ENCODE data around the gene LUC7L.
"Not testable (repeated sequence)": the region's sequence is repeated elsewhere in the genome, so short reads cannot be mapped to it uniquely, and the experiment has no call there.

The LUC7L gene

DNA sequence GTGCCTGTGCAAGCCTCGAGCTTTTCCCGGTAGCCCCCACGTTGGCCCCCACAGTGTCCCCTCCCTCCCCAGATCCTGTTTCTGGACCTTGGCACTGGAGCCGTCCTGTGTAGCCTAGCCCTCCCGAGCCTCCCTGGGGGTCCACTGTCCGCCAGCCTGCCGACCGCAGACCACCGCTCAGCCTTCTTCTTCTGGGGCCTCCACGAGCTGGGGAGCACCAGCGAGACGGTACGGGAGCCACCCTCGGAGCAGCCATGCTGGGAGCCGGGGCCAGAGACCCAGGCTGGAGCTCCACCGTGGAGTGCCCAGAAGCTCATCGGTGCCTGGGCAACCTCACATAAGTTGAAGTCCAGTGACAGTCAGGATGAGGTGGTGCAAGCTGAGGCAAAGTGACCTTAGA lies 34.7 kb upstream of the LUC7L start:
- no peak for DNase-seq

DNA sequence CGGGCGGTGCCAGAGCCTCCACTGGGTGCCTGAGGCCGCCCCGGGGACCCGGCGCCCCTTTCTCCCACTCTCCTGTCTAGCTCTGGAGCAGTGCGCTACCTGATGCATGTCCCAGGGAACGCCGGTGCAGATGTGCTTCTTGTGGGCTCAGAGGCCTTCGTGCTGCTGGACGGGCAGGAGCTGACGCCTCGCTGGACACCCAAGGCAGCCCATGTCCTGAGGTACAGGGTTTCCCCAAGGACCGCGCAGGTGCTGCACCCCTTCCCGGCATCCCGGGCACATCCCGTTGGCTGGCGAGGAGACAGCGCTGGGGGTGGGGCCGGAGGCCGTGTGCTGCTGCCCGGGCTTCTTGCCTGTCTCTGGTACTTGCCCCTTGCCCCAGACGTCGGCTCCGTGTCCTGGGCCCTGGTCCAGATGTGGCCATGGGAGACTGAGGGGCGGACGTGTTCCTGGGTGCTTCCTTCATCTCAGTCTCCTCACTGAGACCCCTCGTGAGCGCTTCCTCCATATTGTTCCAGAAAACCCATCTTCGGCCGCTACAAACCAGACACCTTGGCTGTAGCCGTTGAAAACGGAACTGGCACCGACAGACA lies 34.0 kb upstream of the LUC7L start:
- DNase-seq = no peak

DNA sequence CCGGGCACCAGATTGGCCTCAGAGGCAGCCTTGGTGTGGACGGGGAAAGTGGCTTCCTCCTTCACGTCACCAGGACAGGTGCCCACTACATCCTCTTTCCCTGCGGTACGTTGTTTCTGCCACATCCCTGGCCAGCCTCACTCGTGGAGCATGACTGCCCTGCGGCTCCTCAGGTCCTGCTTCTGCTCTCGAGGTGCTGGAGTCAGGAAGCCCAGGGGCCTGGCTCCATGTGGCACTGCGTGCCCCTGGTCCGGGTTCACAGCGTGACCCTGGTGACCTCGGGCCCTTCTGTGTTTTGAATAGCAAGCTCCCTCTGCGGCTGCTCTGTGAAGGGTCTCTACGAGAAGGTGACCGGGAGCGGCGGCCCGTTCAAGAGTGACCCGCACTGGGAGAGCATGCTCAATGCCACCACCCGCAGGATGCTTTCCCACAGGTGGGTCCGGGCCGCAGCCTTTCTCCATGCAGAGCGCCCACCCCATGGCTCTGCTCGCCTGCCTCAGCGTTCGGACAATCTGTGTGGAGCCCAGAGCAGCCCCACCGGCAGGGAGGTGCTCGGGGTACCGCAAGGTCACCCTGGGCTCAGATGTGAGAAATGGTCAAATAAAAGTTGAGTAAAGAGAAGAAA lies 33.0 kb upstream of the LUC7L start:
- no peak for DNase-seq

DNA sequence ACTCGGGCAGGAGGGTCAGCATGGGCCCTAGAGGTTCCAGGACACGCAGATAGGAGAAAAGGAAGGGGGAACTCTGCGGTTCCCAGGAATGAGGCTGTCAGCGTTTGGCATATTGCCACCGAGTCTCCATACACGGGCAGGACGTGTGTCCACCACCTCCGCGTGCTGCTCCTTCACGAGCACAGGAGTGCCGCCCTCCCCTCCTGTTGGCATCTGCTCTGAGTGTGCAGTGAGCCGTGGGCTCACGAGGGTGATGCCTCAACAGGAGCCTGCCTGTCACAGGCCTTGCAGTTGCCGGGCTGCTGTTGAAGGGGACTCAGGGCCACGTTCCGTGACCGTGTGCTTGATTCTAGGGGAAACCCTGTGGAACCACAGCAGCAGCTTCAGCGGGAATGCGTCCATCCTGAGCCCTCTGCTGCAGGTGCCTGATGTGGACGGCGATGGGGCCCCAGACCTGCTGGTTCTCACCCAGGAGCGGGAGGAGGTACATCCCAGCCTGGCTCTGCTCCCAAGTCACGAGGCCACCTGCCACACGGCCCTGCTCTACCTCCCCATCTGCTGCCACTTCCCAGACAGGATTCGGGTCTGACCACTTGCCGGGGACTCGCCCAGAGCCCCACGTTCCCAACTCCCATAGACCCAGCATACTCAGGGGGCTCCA lies 31.9 kb upstream of the LUC7L start:
- DNase-seq = peak in 1 of 51 donors; percentile 38

DNA sequence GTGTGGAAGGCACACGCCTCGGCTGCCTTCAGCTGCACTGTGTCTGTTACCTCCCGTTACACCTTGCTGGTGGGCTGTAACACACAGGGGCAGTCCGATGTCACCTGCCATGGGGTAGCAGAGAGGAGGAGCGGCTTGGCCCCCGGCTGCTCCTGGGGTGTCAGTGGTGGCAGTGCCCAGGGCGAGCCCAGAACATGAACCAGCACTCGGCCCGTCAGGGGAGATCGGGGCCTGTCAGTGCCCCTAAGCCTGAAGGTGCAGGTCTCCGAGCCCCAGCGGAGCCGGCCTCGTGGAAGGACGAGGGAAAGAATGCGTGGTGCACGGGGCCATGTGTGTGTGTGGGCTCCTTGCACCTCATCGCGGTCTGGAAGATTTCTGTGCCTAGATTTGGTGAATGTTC lies 31.1 kb upstream of the LUC7L start:
- DNase-seq = no peak

DNA sequence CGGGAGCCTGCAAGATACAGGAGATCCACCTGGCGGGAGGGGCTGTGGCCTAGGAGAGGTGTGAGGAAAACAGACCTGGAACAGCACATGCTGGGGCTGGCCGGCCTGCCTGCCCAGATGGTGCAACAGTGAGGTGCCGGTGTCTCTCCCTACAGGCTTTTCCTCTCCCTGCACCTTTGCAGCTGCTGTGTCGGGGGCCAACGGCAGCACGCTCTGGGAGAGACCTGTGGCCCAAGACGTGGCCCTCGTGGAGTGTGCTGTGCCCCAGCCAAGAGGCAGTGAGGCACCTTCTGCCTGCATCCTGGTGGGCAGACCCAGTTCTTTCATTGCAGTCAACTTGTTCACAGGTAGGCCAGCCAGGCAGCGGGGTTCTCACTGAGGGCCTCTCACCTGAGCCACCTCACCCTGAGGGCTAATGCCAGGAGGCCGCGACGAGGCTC lies 30.6 kb upstream of the LUC7L start:
- no peak for DNase-seq

DNA sequence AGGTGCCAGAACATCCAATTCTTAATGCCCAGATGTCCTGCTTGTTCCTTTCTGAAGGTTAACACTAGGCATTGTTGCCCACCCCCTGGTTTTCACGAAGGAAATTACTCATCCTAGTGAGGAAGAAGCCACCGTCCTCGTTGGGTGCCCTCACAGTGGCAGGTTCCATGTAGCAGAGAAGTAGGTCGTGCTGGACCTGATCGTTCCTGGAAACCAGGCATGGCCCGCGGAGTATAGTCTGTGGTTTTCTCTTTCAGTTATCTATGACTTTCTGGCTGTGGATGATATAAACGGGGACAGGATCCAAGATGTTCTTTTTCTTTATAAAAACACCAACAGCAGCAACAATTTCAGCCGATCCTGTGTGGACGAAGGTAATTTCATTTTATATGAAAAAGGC lies 30.0 kb upstream of the LUC7L start:
- no peak for DNase-seq

DNA sequence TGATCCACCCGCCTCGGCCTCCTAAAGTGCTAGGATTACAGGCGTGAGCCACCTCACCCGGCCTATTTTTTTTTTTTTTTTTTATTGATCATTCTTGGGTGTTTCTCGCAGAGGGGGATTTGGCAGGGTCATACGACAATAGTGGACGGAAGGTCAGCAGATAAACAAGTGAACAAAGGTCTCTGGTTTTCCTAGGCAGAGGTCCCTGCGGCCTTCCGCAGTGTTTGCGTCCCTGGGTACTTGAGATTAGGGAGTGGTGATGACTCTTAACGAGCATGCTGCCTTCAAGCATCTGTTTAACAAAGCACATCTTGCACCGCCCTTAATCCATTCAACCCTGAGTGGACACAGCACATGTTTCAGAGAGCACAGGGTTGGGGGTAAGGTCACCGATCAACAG lies 28.8 kb upstream of the LUC7L start:
- DNase-seq = not testable (repeated sequence)

DNA sequence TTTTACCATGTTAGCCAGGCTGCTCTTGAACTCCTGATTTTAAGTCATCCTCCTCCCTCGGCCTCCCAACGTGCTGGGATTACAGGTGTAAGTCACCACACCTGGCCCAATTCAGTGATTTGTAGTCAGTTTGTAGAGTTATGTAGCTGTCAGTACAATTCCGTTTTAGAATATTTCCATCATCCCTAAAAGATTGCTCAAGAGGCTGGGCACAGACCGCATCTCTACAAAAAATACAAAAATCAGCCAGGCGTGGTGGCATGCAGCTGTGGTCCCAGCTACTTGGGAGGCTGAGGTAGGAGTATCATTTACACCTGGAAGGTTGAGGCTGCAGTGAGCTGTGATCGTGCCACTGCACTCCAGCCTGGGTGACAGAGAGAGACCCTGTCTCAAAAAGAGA lies 25.9 kb upstream of the LUC7L start:
- no peak for DNase-seq

DNA sequence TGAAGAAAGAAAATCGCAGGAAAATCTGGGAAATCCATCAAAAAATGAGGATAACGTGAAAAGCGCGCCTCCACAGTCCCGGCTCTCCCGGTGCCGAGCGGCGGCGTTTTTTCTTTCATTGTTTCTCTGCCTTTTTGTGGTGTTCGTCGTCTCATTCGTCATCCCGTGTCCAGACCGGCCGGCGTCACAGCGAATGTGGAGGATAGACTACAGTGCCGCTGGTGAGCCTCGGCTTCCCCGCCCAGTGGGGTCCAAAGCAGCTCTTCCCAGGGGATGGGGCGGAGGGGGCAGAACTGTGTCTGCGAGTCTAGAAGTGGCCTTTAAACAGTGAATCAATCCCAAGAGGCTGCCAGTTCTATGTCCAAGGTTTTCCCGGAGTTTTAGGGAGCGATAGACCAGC lies 25.2 kb upstream of the LUC7L start:
- DNase-seq = no peak

DNA sequence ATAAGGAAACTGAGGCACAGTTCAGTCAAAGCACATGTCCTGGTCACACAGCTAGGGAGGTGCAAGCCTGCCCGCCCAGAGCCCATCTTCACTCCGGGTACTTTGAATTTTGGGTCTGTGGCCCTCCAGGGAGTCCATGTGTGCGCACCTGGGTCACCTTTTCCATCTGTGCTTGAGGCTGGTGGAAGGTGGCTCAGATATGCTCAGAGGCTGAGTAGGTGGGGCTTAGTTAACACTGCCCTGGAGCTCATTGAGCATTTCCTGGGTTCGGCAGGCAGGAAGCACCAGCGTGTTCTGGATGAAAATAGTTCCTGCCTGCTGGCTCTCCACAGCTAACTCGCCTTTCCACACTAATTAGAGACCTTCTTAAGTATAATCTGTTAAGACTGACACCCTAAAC lies 24.6 kb upstream of the LUC7L start:
- no peak for DNase-seq

DNA sequence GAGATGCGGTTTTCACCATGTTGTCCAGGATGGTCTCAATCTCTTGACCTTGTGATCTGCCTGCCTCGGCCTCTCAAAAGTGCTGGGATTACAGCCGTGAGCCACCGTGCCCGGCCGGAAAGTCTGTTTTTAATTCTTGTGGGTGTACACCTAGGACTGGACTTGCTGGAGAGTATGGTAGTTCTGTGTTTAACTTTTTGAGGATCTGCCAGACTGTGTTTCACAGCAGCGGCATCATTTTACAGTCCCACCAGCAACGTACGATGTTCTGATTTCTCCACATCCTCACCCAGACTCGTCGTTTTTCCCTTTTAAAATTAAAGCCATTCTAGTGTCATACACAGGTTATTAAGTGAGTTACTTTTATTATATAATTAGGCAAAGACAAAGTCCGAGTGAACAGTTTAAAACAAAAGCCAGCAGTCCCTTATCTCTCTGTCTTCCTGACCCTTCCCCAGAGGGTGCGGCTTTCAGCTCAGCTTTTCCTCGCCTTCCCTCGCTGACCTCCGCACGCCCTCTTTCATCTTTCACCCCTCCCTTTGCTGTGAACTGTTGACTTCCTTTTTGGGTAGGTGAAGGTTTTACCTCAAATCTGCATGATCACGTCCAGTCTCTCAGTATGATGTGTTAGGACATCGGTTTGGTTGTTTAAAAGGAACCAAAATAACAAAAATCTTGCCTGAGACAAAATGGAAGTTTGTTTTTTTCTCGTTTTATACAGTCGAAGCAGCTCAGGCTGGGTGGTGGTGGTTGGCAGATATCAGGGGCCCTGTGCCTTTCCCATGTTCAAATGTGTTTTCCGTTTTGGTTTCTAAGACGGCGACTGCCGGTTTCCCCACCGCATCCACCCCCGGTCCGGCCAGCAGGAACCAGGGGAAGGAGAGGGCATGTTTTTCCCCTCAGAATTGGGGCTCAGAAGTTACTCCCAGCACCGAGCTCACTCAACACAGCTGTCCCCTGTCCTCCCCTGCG lies 23.4 kb upstream of the LUC7L start:
- no peak for DNase-seq

DNA sequence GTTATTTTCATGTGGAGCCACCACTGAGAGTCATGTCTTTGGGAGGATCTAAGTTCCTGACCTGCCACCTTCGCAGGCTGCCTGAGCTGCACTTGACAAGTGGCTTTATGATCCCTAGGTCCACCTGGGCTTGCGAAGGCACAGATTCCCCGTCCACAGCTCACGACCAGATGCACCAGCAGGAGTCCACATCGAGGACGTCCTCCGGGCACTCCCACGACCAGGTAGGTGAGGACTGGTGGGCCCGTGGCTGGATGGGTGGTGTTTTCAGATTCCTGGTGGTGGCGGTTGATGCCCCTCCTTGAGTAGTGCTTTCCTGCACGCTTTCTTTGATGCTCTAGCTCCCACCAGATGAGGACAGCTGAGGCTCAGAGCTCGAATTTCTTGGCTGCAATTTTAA lies 20.2 kb upstream of the LUC7L start:
- DNase-seq = no peak

DNA sequence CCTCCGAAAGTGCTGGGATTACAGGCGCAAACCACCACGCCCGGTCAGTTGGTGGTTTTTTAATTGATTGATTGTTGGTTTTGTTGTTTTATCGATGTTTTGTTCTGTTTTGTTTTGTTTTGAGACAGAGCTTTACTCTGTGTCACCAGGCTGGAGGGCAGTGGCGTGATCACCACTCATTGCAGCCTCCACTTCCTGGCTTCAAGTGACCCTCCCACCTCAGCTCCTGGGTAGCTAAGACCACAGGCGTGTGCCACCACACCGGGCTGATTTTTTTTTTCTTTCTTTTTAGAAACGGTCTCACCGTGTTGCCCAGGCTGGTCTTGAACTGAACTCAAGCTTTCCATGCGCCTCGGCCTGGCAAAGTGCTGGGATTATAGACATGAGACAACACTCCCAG lies 17.8 kb upstream of the LUC7L start:
- DNase-seq = no peak

DNA sequence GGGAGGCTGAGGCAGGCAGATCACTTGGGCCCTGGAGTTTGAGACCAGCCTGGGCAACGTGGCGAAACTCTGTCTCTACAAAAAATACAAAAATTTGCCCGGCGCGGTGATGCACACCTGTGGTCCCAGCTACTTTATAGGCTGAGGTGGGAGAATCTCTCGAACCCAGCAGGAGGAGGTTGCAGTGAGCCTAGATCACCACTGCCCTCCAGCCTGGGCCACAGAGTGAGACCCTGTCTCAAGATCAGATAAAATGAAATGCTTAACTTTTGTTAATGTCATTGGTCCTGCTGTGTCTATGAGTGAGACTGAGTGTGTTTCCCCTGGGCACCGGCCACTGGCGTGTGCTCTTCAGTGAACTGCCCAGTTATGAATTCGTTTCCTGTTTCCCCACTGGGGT lies 15.9 kb upstream of the LUC7L start:
- DNase-seq = no peak

DNA sequence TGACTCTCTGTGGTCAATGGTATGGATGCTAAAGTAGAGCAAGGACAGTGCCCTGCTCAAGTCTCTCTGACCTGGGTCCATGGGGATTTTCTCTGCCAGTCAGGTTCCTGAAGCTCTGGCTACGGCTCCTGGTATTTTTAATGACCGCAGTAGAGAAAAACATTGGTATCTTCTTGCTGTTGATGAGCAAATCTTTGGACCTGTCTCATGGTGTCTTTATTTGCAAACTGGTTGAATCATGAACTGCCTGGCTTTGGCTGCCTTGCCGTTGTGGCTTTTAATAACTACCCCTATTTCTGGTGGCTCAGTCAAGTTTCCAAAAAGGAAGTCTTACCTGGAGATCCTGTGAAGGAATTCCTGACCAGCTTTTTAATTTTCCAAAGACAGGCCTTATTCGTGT lies 14.1 kb upstream of the LUC7L start:
- DNase-seq = no peak

DNA sequence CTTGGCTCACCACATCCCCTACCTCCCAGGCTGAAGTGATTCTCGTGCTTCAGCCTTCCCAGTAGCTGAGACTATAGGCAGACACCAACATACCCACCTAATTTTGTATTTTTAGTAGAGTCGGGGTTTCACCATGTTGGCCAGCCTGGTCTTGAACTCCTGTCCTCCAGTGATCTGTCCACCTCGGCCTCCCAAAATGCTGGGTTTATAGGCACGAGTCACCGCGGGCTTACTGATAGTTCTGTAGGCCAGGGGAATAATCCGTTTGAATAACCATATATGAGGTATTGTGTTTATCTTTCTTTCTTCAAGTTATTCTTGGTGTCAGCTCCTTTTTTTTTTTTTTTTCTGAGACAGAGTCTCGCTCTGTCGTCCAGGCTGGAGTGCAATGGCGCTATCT lies 13.0 kb upstream of the LUC7L start:
- DNase-seq = no peak

DNA sequence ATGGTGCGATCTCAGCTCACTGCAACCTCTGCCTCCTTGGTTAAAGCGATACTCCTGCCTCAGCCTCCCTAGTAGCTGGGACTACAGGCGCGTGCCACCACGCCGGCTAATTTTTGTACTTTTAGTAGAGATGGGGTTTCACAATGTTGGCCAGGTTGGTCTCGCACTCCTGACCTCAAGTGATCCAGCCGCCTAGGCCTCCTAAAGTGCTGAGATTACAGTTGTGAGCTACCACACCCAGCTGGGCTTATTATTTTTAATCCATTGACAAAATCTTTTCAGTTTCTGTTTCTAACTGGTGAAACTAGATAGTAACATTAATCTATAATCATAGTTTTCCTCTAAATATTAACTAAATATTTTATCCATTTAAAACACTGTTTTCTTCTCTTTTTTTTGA lies 11.3 kb upstream of the LUC7L start:
- no peak for DNase-seq

DNA sequence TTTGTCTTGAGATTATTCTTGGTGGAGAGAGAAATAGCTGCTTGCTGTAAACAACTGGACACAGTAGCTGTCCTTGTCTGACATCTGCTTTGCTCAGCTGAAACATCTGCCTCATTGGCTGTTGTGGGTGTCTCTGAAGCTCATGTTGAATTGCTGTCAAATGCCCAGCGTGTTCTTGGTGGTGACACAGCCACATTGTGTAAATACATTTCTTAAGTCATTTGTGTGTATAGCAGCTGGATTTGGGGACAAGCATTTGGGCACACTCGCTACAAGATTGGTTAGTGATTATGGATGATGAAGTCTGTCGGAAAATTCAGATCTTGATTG lies 10.7 kb upstream of the LUC7L start:
- peak in 12 of 51 donors; percentile 2 to 55 (median 14) for DNase-seq

DNA sequence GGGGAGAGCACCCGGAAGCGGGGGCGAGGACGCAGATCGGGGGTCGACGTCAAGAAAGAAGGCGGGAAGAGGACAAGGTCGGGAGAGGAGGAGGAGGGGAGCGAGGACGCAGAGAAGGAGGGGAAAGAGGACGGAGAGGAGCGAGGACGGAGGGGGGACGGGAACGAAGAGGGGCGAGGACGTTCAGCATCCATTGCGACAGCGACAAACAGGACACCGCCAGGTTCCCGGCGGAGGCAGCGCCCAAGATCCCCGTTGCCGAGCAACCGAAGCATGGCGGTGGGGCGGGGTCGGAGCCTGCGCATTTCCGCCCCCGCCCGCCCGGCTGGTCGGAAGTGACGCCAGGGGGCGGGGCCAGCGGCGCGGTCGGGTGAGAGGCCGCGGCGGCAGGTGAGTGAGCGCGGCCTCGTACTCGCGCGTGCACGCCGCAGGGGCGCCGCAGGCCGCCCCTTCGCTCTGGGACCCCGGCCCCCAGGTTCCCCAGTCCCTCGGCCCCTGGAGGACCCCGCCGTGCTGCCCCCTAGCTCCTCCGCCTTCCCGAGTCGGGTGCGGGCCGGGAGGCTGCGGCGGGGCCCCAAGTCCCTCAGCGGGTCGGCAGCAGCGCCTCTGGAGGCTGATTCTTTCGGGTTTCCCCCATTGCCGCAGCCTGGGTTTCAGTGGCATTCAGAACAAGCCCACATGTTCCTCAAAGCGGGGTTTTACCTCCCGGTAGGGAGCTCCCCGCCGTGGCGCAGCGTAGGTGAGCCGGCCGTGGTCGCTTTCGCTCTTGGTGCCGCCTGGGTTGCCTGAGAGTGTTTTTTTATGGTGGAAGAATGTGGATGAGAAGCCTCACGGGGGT lies 5.4 kb upstream of the LUC7L start, which contains the start of gene FAM234A:
Gene FAM234A (plus strand): TSS at position 354 of the 838 bp plus-strand sequence. CDS start 19,593 bp downstream, outside the sequence.
- peak; percentile 25 to 92 (median 85) for DNase-seq

DNA sequence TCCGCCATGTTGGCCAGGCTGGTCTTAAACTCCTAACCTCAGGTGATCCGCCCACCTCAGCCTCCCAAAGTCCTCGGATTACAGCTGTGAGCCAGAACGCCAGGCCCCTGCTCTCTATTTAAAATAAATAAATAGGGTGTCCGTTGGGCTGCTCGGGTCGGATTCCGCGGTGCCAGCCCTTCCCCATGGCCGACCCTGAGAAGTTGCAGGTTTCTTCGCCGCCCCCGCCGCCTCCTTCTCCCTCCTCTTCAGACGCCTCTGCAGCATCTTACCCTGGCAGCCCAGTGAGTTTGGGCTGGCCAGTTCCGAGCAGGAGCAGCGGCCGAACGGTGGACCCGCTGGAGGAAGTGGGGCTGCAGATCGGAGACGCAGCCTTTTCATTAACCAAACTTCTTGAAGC lies 1.7 kb upstream of the LUC7L start:
- no peak for DNase-seq

Data from hypothalamus (tissue), 51 donors.